ENCODE results near the gene MFAP2.

GRCh38 chr1:16972189-16972895 lies 8.1 kb downstream of the MFAP2 start:
- TF ChIP-seq EZH2 (IDR thresholded peaks at IDR 0.05; ENCODE audit: borderline replicate concordance, low read depth, low read length, poor library complexity, severe bottlenecking), result no peak
- TF ChIP-seq CTCF (conservative IDR thresholded peaks at IDR 0.05; ENCODE audit: low read depth, low read length), result no peak

Data from A673 (cell line).